HCT116 (cell line): Measurements from ENCODE around the gene C3orf22. TPM values are rescaled to one million over a fixed set of nuclear protein-coding genes. Genes with fewer than 3 reads are reported as not detected.

Experiments used
- ATAC-seq: fragments of 200-7000 bp; cut with Tn5 transposase; 2 replicates; pipeline ENCODE4 v1.9.1; 2020; ENCODE audit warnings: mild to moderate bottlenecking, moderate library complexity
- BruUV-seq: library from RNA; stranded (reverse); fragments of 400-500 nt; replicated peaks from 2 replicates; lab custom pipeline; 2021; lab: Mats Ljungman, UMichigan
- CTCF ChIA-PET: fragments of 300-600 bp; sonication (Branson Sonifier 250); formaldehyde crosslinking; loops from one replicate; lab custom pipeline; 2021; ENCODE audit warnings: antibody characterized with exemption; lab: Charles Lee
- POLR2A ChIA-PET: fragments of 300-600, 350-600 bp; sonication (Branson Sonifier 250); formaldehyde crosslinking; loops from one replicate; lab custom pipeline; 2021; ENCODE audit warnings: antibody characterized with exemption; lab: Charles Lee
- RAD21 ChIA-PET, 2 experiments: fragments of 300-600 bp; sonication (Branson Sonifier 250); formaldehyde crosslinking; loops; one replicate each; lab custom pipeline; 2023; ENCODE audit warnings: low total read pairs in 2 of 2; ENCODE audit not compliant: uncharacterized antibody in 2 of 2, unreplicated experiment in 2 of 2, low non-redundant PET in 1 of 2; lab: Charles Lee
- DNase-seq: peaks from one replicate; pipeline ENCODE4 v3.0.0-alpha.2; 2010; ENCODE audit warnings: low read depth, low spot score
- H2AFZ ChIP-seq: fragments of 200-600 bp; shearing (Covaris generic), sonication (generic); 2 replicates; pipeline ENCODE4 v1.6.1; 2017; ENCODE audit warnings: low read depth, mixed run types, mixed read lengths, antibody characterized with exemption, low read length; ENCODE audit not compliant: poor library complexity, severe bottlenecking
- H3K27ac ChIP-seq: 2 replicates; pipeline ENCODE4 v1.5.1; 2012; ENCODE audit warnings: low read depth, low read length
- H3K27me3 ChIP-seq: fragments of 200-600 bp; sonication (generic); 2 replicates; pipeline ENCODE4 v1.6.1; 2016; ENCODE audit warnings: mixed run types, low read length, mixed read lengths; ENCODE audit not compliant: insufficient read depth
- H3K36me3 ChIP-seq, 2 experiments: fragments of 200-500 bp in 1 of 2; fragments of 200-600 bp in 1 of 2; sonication (Bioruptor generic) in 1 of 2; sonication (generic) in 1 of 2; 2 replicates each; pipeline versions ENCODE4 v1.5.1 to v1.6.1; 2014 to 2016; ENCODE audit warnings: low read length in 2 of 2, inconsistent platforms in 1 of 2, mixed read lengths in 1 of 2, mixed run types in 1 of 2; ENCODE audit not compliant: insufficient read depth in 2 of 2, control insufficient read depth in 1 of 2
- H3K4me1 ChIP-seq, 2 experiments: fragments of 200-600 bp in 1 of 2; sonication (generic) in 1 of 2; 2 replicates each; pipeline versions ENCODE4 v1.5.1 to v1.6.1; 2012 to 2017; ENCODE audit warnings: low read length in 2 of 2, inconsistent platforms in 1 of 2, mild to moderate bottlenecking in 1 of 2, mixed read lengths in 1 of 2, mixed run types in 1 of 2, moderate library complexity in 1 of 2; ENCODE audit not compliant: insufficient read depth in 2 of 2, control insufficient read depth in 1 of 2
- H3K4me2 ChIP-seq: fragments of 200-600 bp; sonication (generic); 2 replicates; pipeline ENCODE4 v1.6.1; 2017; ENCODE audit warnings: mixed run types, low read length, mixed read lengths
- H3K4me3 ChIP-seq, 2 experiments: fragments of 200-600 bp in 1 of 2; sonication (generic) in 1 of 2; replicated peaks in 1 of 2; 2 replicates each; pipeline ENCODE4 v1.5.1; 2011 to 2016; ENCODE audit warnings: low read length in 2 of 2, control low read depth in 1 of 2, low read depth in 1 of 2, mild to moderate bottlenecking in 1 of 2, mixed read lengths in 1 of 2, mixed run types in 1 of 2
- H3K79me2 ChIP-seq: fragments of 200-600 bp; sonication (generic); 2 replicates; pipeline ENCODE4 v1.6.1; 2017; ENCODE audit warnings: mild to moderate bottlenecking, mixed run types, low read length, moderate library complexity, mixed read lengths; ENCODE audit not compliant: insufficient read depth
- H3K9ac ChIP-seq: fragments of 200-600 bp; sonication (generic); 2 replicates; pipeline ENCODE4 v1.6.1; 2016; ENCODE audit warnings: low read length, mixed read lengths
- H3K9me2 ChIP-seq: fragments of 200-600 bp; sonication (generic), shearing (Covaris generic); 2 replicates; pipeline ENCODE4 v1.6.1; 2017; ENCODE audit warnings: mixed run types, mild to moderate bottlenecking, moderate library complexity; ENCODE audit not compliant: insufficient read depth
- H3K9me3 ChIP-seq, 2 experiments: fragments of 200-500 bp in 1 of 2; fragments of 200-600 bp in 1 of 2; sonication (Bioruptor generic) in 1 of 2; sonication (generic) in 1 of 2; 2 replicates each; pipeline ENCODE4 v1.6.1; 2014 to 2017; ENCODE audit warnings: low read length in 2 of 2, mixed read lengths in 2 of 2, inconsistent platforms in 1 of 2, low read depth in 1 of 2, mild to moderate bottlenecking in 1 of 2, mixed run types in 1 of 2, moderate library complexity in 1 of 2; ENCODE audit not compliant: control insufficient read depth in 1 of 2, insufficient read depth in 1 of 2
- H4K20me1 ChIP-seq: fragments of 200-600 bp; sonication (generic), shearing (Covaris generic); 2 replicates; pipeline ENCODE4 v1.6.1; 2017; ENCODE audit warnings: mixed run types, mild to moderate bottlenecking, moderate library complexity; ENCODE audit not compliant: insufficient read depth
- ELF1 ChIP-seq: IDR thresholded peaks from 2 replicates; pipeline ENCODE4 v1.6.1; 2012; ENCODE audit warnings: low read depth, borderline replicate concordance
- JUND ChIP-seq: IDR thresholded peaks from 2 replicates; pipeline ENCODE4 v1.6.1; 2012
- RAD21 ChIP-seq: IDR thresholded peaks from 2 replicates; pipeline ENCODE4 v1.6.1; 2012; ENCODE audit warnings: low read depth, mild to moderate bottlenecking
- SRF ChIP-seq: IDR thresholded peaks from 2 replicates; pipeline ENCODE4 v1.6.1; 2012; ENCODE audit warnings: low read depth
- intact Hi-C: fragments of 100-400 bp; cut with micrococcal nuclease; formaldehyde crosslinking; loops from 2 replicates; pipeline ENCODE4 v1.10.0; 2022
- total RNA-seq: library from RNA; stranded (reverse); gene quantifications from one replicate; pipeline ENCODE4 v1.2.1, GENCODE V29; 2021; ENCODE audit not compliant: unreplicated experiment
- TF ChIP-seq, protein P1 (sequence below): IDR thresholded peaks from 2 replicates; pipeline ENCODE4 v1.6.1; 2012; ENCODE audit warnings: low read depth

The C3orf22 gene
- total RNA-seq, 1 experiment from 2014 or later, result not detected

- ATAC-seq (peak; percentile 79), DNase-seq (no peak)
- Histone ChIP-seq H2AFZ (no peak within 1 kb of the TSS), H3K4me1 (peaks cover 4 to 13% of the 10 kb centered on the region in 2 experiments; a peak in 2 of 4 replicates), H3K4me3 (peak within 1 kb of the TSS; percentile 24 to 55), H3K9ac (peak within 1 kb of the TSS; percentile 25; the same call in 1 of the 2 replicates), H3K9me2 (no peaks in the 10 kb centered on the region), H3K27me3 (no peaks in the 10 kb centered on the region), H3K4me2 (peak within 1 kb of the TSS; percentile 74)
- POLR2A ChIA-PET, result interaction anchor here (1.1 kb wide), 1 partner anchor 153 kb away, joined by 3 read pairs; no protein-coding TSS in a partner anchor
- RAD21 ChIA-PET, result no interaction called here
- CTCF ChIA-PET, result interaction anchor here (1.2 kb wide), 1 partner anchor 1024 kb away, joined by 4 read pairs; no protein-coding TSS in a partner anchor
- no TSS peak for BruUV-seq
- TF ChIP-seq, protein P1, sequence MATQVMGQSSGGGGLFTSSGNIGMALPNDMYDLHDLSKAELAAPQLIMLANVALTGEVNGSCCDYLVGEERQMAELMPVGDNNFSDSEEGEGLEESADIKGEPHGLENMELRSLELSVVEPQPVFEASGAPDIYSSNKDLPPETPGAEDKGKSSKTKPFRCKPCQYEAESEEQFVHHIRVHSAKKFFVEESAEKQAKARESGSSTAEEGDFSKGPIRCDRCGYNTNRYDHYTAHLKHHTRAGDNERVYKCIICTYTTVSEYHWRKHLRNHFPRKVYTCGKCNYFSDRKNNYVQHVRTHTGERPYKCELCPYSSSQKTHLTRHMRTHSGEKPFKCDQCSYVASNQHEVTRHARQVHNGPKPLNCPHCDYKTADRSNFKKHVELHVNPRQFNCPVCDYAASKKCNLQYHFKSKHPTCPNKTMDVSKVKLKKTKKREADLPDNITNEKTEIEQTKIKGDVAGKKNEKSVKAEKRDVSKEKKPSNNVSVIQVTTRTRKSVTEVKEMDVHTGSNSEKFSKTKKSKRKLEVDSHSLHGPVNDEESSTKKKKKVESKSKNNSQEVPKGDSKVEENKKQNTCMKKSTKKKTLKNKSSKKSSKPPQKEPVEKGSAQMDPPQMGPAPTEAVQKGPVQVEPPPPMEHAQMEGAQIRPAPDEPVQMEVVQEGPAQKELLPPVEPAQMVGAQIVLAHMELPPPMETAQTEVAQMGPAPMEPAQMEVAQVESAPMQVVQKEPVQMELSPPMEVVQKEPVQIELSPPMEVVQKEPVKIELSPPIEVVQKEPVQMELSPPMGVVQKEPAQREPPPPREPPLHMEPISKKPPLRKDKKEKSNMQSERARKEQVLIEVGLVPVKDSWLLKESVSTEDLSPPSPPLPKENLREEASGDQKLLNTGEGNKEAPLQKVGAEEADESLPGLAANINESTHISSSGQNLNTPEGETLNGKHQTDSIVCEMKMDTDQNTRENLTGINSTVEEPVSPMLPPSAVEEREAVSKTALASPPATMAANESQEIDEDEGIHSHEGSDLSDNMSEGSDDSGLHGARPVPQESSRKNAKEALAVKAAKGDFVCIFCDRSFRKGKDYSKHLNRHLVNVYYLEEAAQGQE, result no peak
- TF ChIP-seq ELF1 (no peak), RAD21 (no peak), SRF (no peak), JUND (no peak)
- TF ChIP-seq, all 23 proteins: peak for 0
- intact Hi-C loops, result loop anchor here (2.0 to 10.0 kb wide), 3 partner anchors 141 to 1021 kb away; no protein-coding TSS in a partner anchor
- H3K79me2 ChIP-seq, result no peaks in the 10 kb centered on the region
- H3K36me3 ChIP-seq, result no peaks in the 10 kb centered on the region
- H4K20me1 ChIP-seq, result no peaks in the 10 kb centered on the region
- H3K9me3 ChIP-seq, result no peaks in the 10 kb centered on the region
- no peak within 1 kb of the TSS for H3K27ac ChIP-seq
Observed at GRCh38 chr3:126523745-126524428, 34.8 kb downstream of the C3orf22 start, which contains the start of gene CHST13. Gene CHST13 (plus strand): TSS chr3:126524155. CDS start chr3:126524333, 178 bp downstream.
